K562 (cell line): Measurements from ENCODE around the gene SERTAD4. TPM values are rescaled to one million over a fixed set of nuclear protein-coding genes. Genes with fewer than 3 reads are reported as not detected.

Experiments used
- ATAC-seq: fragments of 200-7000 bp; cut with Tn5 transposase; 3 replicates; pipeline ENCODE4 v1.9.1; 2020; ENCODE audit warnings: moderate library complexity
- BruUV-seq: library from RNA; stranded (reverse); fragments of 400-500 nt; replicated peaks from 2 replicates; lab custom pipeline; 2021; lab: Mats Ljungman, UMichigan
- CTCF ChIA-PET: fragments of 300-600 bp; formaldehyde crosslinking; extraction: SDS; loops from one replicate; lab custom pipeline; 2021; ENCODE audit warnings: low intra/inter-chr PET ratio; lab: Yijun Ruan, JAX
- POLR2A ChIA-PET: fragments of 300-600, 350-650 bp; sonication (Branson Sonifier 250); formaldehyde crosslinking; extraction: SDS; loops from one replicate; lab custom pipeline; 2021; ENCODE audit warnings: antibody characterized with exemption, inconsistent platforms; lab: Yijun Ruan, JAX
- DNase-seq, 4 experiments: peaks; one replicate each; pipeline versions ENCODE4 v3.0.0 to v3.0.0-alpha.2; 2011 to 2018; ENCODE audit warnings: low spot score in 3 of 4, mixed read lengths in 3 of 4; ENCODE audit errors: extremely low read depth in 1 of 4
- FAIRE-seq: peaks from 2 replicates; lab custom pipeline; 2011; peaks lifted over from hg19 to GRCh38; lab: Jason Lieb, UNC
- H2AFZ ChIP-seq: 2 replicates; pipeline ENCODE4 v1.6.0; 2011; ENCODE audit warnings: low read depth, low read length, control low read depth, inconsistent platforms
- H3K27ac ChIP-seq: fragments of 200-600 bp; 3 replicates; pipeline ENCODE4 v1.8.0; 2011; ENCODE audit warnings: low read depth, mild to moderate bottlenecking, control low read depth, inconsistent platforms, low read length, moderate library complexity, mixed read lengths; ENCODE audit errors: extremely low read depth
- H3K27me3 ChIP-seq, 2 experiments: fragments of 300-600 bp in 1 of 2; 2 replicates in 1 of 2; 3 replicates in 1 of 2; pipeline versions ENCODE4 v1.6.0 to v1.8.0; 2011; ENCODE audit warnings: inconsistent platforms in 2 of 2, low read length in 2 of 2, mild to moderate bottlenecking in 1 of 2, mixed read lengths in 1 of 2, moderate library complexity in 1 of 2; ENCODE audit not compliant: control insufficient read depth in 2 of 2, insufficient read depth in 2 of 2
- H3K36me3 ChIP-seq: fragments of 300-600 bp; 3 replicates; pipeline ENCODE4 v1.8.0; 2011; ENCODE audit warnings: mild to moderate bottlenecking, low read length, inconsistent platforms; ENCODE audit not compliant: control insufficient read depth, insufficient read depth
- H3K4me1 ChIP-seq, 2 experiments: fragments of 200-600 bp in 1 of 2; replicated peaks in 1 of 2; 2 replicates in 1 of 2; 3 replicates in 1 of 2; pipeline versions ENCODE4 v1.5.1 to v1.8.0; 2011; ENCODE audit warnings: inconsistent platforms in 2 of 2, low read length in 2 of 2, mild to moderate bottlenecking in 1 of 2, mixed read lengths in 1 of 2, moderate library complexity in 1 of 2; ENCODE audit not compliant: control insufficient read depth in 2 of 2, insufficient read depth in 2 of 2
- H3K4me2 ChIP-seq: 2 replicates; pipeline ENCODE4 v1.6.1; 2011; ENCODE audit warnings: low read length, control low read depth, inconsistent platforms, mixed read lengths; ENCODE audit not compliant: insufficient read depth
- H3K4me3 ChIP-seq: fragments of 200-600 bp; sonication (generic), shearing (Covaris generic); 2 replicates; pipeline ENCODE4 v1.5.1; 2016; ENCODE audit warnings: control low read depth, inconsistent platforms
- H3K79me2 ChIP-seq: fragments of 200-600 bp; 3 replicates; pipeline ENCODE4 v1.8.0; 2011; ENCODE audit warnings: low read length, inconsistent platforms; ENCODE audit not compliant: control insufficient read depth, insufficient read depth
- H3K9ac ChIP-seq, 2 experiments: 2 replicates each; pipeline versions ENCODE4 v1.6.0 to v1.6.1; 2011; ENCODE audit warnings: low read depth in 2 of 2, low read length in 2 of 2, control low read depth in 1 of 2, inconsistent platforms in 1 of 2, mild to moderate bottlenecking in 1 of 2, mixed read lengths in 1 of 2; ENCODE audit not compliant: insufficient read depth in 1 of 2
- H3K9me1 ChIP-seq: one replicate; pipeline ENCODE4 v1.6.0; 2011; ENCODE audit warnings: inconsistent platforms, mild to moderate bottlenecking, low read length, moderate library complexity; ENCODE audit not compliant: control insufficient read depth, insufficient read depth
- H3K9me3 ChIP-seq: replicated peaks from 2 replicates; pipeline ENCODE4 v1.5.1; 2011; ENCODE audit warnings: low read depth, low read length, inconsistent platforms; ENCODE audit not compliant: control insufficient read depth, insufficient read depth
- H4K20me1 ChIP-seq: replicated peaks from 2 replicates; pipeline ENCODE4 v1.6.1; 2011; ENCODE audit warnings: low read length, inconsistent platforms, mixed read lengths; ENCODE audit not compliant: control insufficient read depth, insufficient read depth
- CBX3 ChIP-seq, 2 experiments: IDR thresholded peaks; 1 replicate in 1 of 2; 2 replicates in 1 of 2; pipeline ENCODE4 v1.6.1; 2012; ENCODE audit warnings: inconsistent platforms in 2 of 2, low read length in 2 of 2, borderline replicate concordance in 1 of 2, control low read depth in 1 of 2
- ETV1 ChIP-seq: fragments of 450-650 bp; conservative IDR thresholded peaks from 2 replicates; pipeline ENCODE4 v1.6.1; 2016; ENCODE audit warnings: missing genetic modification characterization, control low read depth, low read depth, missing compliant biosample characterization
- FOXO4 ChIP-seq: fragments of 450-650 bp; formaldehyde crosslinking; IDR thresholded peaks from 2 replicates; pipeline ENCODE4 v1.4.0; 2020; ENCODE audit warnings: mild to moderate bottlenecking, moderate library complexity
- HCFC1 ChIP-seq: IDR thresholded peaks from 2 replicates; pipeline ENCODE4 v1.6.1; 2012; ENCODE audit warnings: low read depth, low read length, improper control_type of control experiment
- NEUROD1 ChIP-seq: fragments of 150-350 bp; IDR thresholded peaks from 2 replicates; pipeline ENCODE4 v1.6.1; 2014; ENCODE audit warnings: borderline replicate concordance, low read length, low read depth; ENCODE audit not compliant: partially characterized antibody
- SFPQ ChIP-seq: fragments of 200-400 bp; formaldehyde crosslinking; IDR thresholded peaks from 2 replicates; pipeline ENCODE4 v1.6.1; 2017; ENCODE audit warnings: mild to moderate bottlenecking, low read depth, low read length, moderate library complexity
- THRB ChIP-seq: fragments of 450-650 bp; formaldehyde crosslinking; conservative IDR thresholded peaks from 2 replicates; pipeline ENCODE4 v1.4.0; 2022; ENCODE audit warnings: mild to moderate bottlenecking, missing genetic modification characterization
- ZNF143 ChIP-seq: sonication (generic); formaldehyde crosslinking; IDR thresholded peaks from 2 replicates; pipeline ENCODE4 v1.9.0; 2022; ENCODE audit warnings: mild to moderate bottlenecking, missing genetic modification reagents
- WGBS: fragments of 100-300 bp; shearing (Covaris generic); methylation state at CpG from one replicate; pipeline ENCODE4 v1.1.6; 2016; ENCODE audit warnings: low coverage, mixed read lengths; ENCODE audit not compliant: insufficient coverage; ENCODE audit errors: missing lambda C conversion rate; 5-methylcytosine and 5-hydroxymethylcytosine counted together
- in situ Hi-C: fragments of 300-500 bp; cut with MboI; formaldehyde crosslinking; loops from 4 replicates; pipeline ENCODE4 v1.15.0; 2018; ENCODE audit warnings: inconsistent platforms, mixed read lengths
- intact Hi-C: fragments of 100-400 bp; cut with micrococcal nuclease; formaldehyde crosslinking; loops from 2 replicates; pipeline ENCODE4 v1.14.2; 2022
- polyA plus RNA-seq, 8 experiments: library from polyadenylated mRNA; depleted of rRNA in 4 of 8; stranded (reverse) in 5 of 8; unstranded in 3 of 8; fragments of >200 nt; fragmentation: Nextera tagmentation in 2 of 8; fragmentation: Illumina TruSeq in 1 of 8; extraction: Ambion mirVana in 2 of 8; extraction: Trizol in 1 of 8; gene quantifications; 2 replicates each; pipeline versions ENCODE4 v1.2.1 to v1.2.3, GENCODE V29; 2011 to 2014; ENCODE audit warnings: inconsistent platforms in 1 of 8, missing spikeins in 1 of 8
- total RNA-seq, 7 experiments: library from RNA; depleted of rRNA in 6 of 7; stranded (reverse); fragments of >200 nt in 6 of 7; fragmentation: Illumina TruSeq in 2 of 7; extraction: Trizol in 2 of 7; gene quantifications; 2 replicates each; pipeline versions ENCODE4 v1.2.1 to v1.2.3, GENCODE V29; 2011 to 2021; ENCODE audit warnings: low replicate concordance in 1 of 7
- TF ChIP-seq, protein P1 (sequence below): fragments of 450-650 bp; IDR thresholded peaks from 2 replicates; pipeline ENCODE4 v1.6.1; 2017; ENCODE audit warnings: antibody characterized with exemption, mild to moderate bottlenecking
- TF ChIP-seq, protein P2 (sequence below): fragments of 450-650 bp; IDR thresholded peaks from 2 replicates; pipeline ENCODE4 v1.6.1; 2016

SERTAD4 gene
- total and polyA plus RNA-seq, 9 of the 15 experiments (the other 6 are each of a cell fraction or from before 2014, with no cell fraction given), result not detected

DNA sequence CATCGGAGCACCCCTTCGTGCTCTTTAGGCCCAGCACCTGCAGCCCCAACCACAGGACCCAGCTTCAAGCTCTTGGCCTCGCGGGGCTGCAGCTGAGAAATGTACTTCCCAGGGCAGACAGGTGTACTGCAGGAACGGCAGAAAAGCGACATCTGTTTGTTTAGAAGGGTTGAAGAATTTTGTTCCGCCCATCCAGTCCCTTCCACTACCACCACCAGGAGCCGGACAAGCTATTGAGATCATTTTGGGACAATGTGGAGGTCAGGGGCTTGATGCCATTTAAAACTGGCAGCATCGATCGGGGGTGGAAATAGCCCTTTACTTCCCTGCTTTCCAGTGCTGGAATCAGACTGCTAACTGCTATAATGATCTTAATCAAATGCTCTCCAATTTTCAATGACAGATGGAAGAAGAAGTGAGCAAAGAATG, 1.7 kb downstream of the SERTAD4 start:
- no peak overlapping the region for H3K9ac ChIP-seq
- no peak overlapping the region for H3K4me3 ChIP-seq
- peaks cover 16 to 18% of the 10 kb centered on the region in 2 experiments for H3K27me3 ChIP-seq
- peaks cover 0 to 22% of the 10 kb centered on the region in 2 experiments; a peak in 4 of 5 replicates for H3K4me1 ChIP-seq
- BruUV-seq, result no TSS peak
- no peaks in the 10 kb centered on the region for H3K79me2 ChIP-seq
- no peaks in the 10 kb centered on the region for H3K9me3 ChIP-seq
- no peak overlapping the region for H3K4me2 ChIP-seq
- intact Hi-C loops (no loop called here), in situ Hi-C loops (no loop called here)
- no peaks in the 10 kb centered on the region for H3K36me3 ChIP-seq
- H2AFZ ChIP-seq, result no peak overlapping the region
- ATAC-seq (no peak; the same call in 2 of the 3 replicates), DNase-seq (no peak), FAIRE-seq (no peak)
- 7% methylated on average over 9 of the region's 10 CpGs for WGBS
- H4K20me1 ChIP-seq, result no peaks in the 10 kb centered on the region
- H3K9me1 ChIP-seq, result no peaks in the 10 kb centered on the region
- POLR2A ChIA-PET, result interaction anchor here (1.4 kb wide), 1 partner anchor 132 kb away, joined by 5 read pairs; no protein-coding TSS in a partner anchor
- CTCF ChIA-PET, result no interaction called here
- H3K27ac ChIP-seq, result no peak overlapping the region
- TF ChIP-seq, protein P1, sequence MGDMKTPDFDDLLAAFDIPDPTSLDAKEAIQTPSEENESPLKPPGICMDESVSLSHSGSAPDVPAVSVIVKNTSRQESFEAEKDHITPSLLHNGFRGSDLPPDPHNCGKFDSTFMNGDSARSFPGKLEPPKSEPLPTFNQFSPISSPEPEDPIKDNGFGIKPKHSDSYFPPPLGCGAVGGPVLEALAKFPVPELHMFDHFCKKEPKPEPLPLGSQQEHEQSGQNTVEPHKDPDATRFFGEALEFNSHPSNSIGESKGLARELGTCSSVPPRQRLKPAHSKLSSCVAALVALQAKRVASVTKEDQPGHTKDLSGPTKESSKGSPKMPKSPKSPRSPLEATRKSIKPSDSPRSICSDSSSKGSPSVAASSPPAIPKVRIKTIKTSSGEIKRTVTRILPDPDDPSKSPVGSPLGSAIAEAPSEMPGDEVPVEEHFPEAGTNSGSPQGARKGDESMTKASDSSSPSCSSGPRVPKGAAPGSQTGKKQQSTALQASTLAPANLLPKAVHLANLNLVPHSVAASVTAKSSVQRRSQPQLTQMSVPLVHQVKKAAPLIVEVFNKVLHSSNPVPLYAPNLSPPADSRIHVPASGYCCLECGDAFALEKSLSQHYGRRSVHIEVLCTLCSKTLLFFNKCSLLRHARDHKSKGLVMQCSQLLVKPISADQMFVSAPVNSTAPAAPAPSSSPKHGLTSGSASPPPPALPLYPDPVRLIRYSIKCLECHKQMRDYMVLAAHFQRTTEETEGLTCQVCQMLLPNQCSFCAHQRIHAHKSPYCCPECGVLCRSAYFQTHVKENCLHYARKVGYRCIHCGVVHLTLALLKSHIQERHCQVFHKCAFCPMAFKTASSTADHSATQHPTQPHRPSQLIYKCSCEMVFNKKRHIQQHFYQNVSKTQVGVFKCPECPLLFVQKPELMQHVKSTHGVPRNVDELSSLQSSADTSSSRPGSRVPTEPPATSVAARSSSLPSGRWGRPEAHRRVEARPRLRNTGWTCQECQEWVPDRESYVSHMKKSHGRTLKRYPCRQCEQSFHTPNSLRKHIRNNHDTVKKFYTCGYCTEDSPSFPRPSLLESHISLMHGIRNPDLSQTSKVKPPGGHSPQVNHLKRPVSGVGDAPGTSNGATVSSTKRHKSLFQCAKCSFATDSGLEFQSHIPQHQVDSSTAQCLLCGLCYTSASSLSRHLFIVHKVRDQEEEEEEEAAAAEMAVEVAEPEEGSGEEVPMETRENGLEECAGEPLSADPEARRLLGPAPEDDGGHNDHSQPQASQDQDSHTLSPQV, result no peak
- TF ChIP-seq ZNF143 (CRISPR knock-in tag) (no peak), ETV1 (no peak), THRB (CRISPR knock-in tag) (no peak), HCFC1 (no peak), CBX3 (IDR thresholded peaks at IDR 0.05; ENCODE audit: borderline replicate concordance in 1 of 2, low read length in 2 of 2) (no peak), FOXO4 (CRISPR knock-in tag) (no peak), NEUROD1 (no peak), SFPQ (no peak)
- TF ChIP-seq, protein P2, sequence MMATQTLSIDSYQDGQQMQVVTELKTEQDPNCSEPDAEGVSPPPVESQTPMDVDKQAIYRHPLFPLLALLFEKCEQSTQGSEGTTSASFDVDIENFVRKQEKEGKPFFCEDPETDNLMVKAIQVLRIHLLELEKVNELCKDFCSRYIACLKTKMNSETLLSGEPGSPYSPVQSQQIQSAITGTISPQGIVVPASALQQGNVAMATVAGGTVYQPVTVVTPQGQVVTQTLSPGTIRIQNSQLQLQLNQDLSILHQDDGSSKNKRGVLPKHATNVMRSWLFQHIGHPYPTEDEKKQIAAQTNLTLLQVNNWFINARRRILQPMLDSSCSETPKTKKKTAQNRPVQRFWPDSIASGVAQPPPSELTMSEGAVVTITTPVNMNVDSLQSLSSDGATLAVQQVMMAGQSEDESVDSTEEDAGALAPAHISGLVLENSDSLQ, result no peak
